Psoas muscle (tissue), 8 donors: Measurements from ENCODE around the gene VDR. TPM values are rescaled to one million over a fixed set of nuclear protein-coding genes. Genes with fewer than 3 reads are reported as not detected.

Experiments
- ATAC-seq, 4 donors: fragments of 200-7000 bp; cut with Tn5 transposase; one replicate each; pipeline ENCODE4 v1.9.1; 2020; ENCODE audit warnings: moderate library complexity in 3 of 4, mild to moderate bottlenecking in 2 of 4
- DNase-seq, 2 donors: peaks; one replicate each; pipeline ENCODE4 v3.0.0-alpha.2; 2020
- H3K27ac ChIP-seq: fragments of 200-600 bp; one replicate; pipeline ENCODE4 v1.8.0; 2022
- H3K27me3 ChIP-seq, 3 donors: fragments of 200-600 bp in 1 of 3; one replicate each; pipeline versions ENCODE4 v1.6.1 to v1.8.0; 2013 to 2022; ENCODE audit warnings: low read length in 2 of 3, mild to moderate bottlenecking in 2 of 3, moderate library complexity in 1 of 3; ENCODE audit not compliant: insufficient read depth in 3 of 3
- H3K36me3 ChIP-seq, 2 donors: fragments of 200-600 bp in 1 of 2; one replicate each; pipeline versions ENCODE4 v1.6.1 to v1.8.0; 2013 to 2022; ENCODE audit warnings: low read depth in 1 of 2, mild to moderate bottlenecking in 1 of 2, moderate library complexity in 1 of 2; ENCODE audit not compliant: insufficient read depth in 1 of 2
- H3K4me1 ChIP-seq: fragments of 200-600 bp; one replicate; pipeline ENCODE4 v1.8.0; 2022
- H3K4me3 ChIP-seq: fragments of 200-600 bp; one replicate; pipeline ENCODE4 v1.8.0; 2022; ENCODE audit warnings: mild to moderate bottlenecking
- H3K9me3 ChIP-seq: fragments of 200-600 bp; one replicate; pipeline ENCODE4 v1.8.0; 2022
- WGBS, 3 donors: extraction: QIAGEN DNeasy Blood & Tissue Kit; methylation state at CpG; one replicate each; pipeline versions ENCODE4 v1.1.6 to v1.1.7; 2013; 5-methylcytosine and 5-hydroxymethylcytosine counted together
- intact Hi-C, 2 donors: fragments of 100-400 bp; cut with DNase I; formaldehyde crosslinking; loops; one replicate each; pipeline versions ENCODE4 v1.11.0 to v1.14.2; 2022
- polyA plus RNA-seq, 3 donors: library from polyadenylated mRNA; stranded (reverse); fragments of 200-250 nt; gene quantifications; one replicate each; pipeline ENCODE4 v1.2.3, GENCODE V29; 2013
- total RNA-seq, 4 donors: library from RNA; stranded (reverse); fragmentation: NEBNext Ultra II Directional in 2 of 4; extraction: Animal tissue kit (Norgen Biotek cat#: 25700) in 2 of 4; gene quantifications; one replicate each; pipeline versions ENCODE4 v1.2.1 to v1.2.4, GENCODE V29; 2021 to 2023
- TF ChIP-seq, protein P1 (sequence below): fragments of 200-600 bp; IDR thresholded peaks from one replicate; pipeline ENCODE4 v1.8.0; 2022; ENCODE audit warnings: antibody characterized with exemption
- donor health status: healthy with polysubstance abuse.
- donor health status: DM: no; HTN: no; CAD: no; lungs with moderate emphysema.
- donor health status: Bipolar disorder and iron deficiency.
- donor health status: healthy.
- donor health status: DM: yes; HTN: yes; CAD: no.
- donor health status: DM: no; HTN: no; CAD: no.
- donor health status: DM: no; HTN: no; CAD: no.
- donor health status: DM: yes; HTN: yes; CAD: no.

The VDR gene
- total and polyA plus RNA-seq, 7 donors, result 0.62 to 6.1 (median 3.0) TPM

DNA sequence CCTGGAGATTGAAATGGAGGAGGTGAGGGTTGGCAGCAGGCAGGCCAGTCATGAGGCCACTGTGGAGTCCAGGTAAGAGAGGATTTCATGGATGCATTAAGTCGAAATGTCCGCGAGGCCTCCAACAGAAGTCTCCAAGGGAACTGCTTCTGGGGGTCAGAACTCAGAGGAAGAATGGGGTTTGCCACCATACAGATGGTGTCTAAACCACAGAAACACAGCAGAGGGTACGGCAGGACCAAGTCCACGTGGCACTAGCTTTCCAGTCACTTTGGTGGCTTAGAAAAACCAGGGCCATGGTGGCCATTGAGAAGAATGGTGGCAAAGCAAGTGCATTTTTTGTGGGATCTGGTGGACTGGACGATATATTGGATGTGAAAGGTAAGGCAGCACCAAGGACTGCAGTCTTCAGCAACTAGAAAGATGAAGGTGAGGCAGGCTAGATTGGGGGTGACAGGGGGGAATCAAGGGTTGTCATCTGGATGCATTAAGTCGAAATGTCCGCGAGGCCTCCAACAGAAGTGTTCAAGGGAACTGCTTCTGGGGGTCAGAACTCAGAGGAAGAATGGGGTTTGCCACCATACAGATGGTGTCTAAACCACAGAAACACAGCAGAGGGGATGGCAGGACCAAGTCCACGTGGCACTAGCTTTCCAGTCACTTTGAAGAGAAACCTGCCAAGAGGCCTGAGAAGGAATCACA is 36.1 kb upstream of the VDR start:
- Histone ChIP-seq H3K27ac (no peak overlapping the region), H3K4me3 (no peak overlapping the region), H3K36me3 (no peaks in the 10 kb centered on the region), H3K4me1 (no peaks in the 10 kb centered on the region), H3K27me3 (peaks cover 0 to 16% (median 4%) of the 10 kb centered on the region in 3 donors), H3K9me3 (no peaks in the 10 kb centered on the region)
- TF ChIP-seq, protein P1, sequence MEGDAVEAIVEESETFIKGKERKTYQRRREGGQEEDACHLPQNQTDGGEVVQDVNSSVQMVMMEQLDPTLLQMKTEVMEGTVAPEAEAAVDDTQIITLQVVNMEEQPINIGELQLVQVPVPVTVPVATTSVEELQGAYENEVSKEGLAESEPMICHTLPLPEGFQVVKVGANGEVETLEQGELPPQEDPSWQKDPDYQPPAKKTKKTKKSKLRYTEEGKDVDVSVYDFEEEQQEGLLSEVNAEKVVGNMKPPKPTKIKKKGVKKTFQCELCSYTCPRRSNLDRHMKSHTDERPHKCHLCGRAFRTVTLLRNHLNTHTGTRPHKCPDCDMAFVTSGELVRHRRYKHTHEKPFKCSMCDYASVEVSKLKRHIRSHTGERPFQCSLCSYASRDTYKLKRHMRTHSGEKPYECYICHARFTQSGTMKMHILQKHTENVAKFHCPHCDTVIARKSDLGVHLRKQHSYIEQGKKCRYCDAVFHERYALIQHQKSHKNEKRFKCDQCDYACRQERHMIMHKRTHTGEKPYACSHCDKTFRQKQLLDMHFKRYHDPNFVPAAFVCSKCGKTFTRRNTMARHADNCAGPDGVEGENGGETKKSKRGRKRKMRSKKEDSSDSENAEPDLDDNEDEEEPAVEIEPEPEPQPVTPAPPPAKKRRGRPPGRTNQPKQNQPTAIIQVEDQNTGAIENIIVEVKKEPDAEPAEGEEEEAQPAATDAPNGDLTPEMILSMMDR, result no peak
- 92 to 96% (median 95%) methylated on average over 10 of the region's 10 CpGs for whole genome bisulfite sequencing, 3 donors
- DNase-seq (no peak), ATAC-seq (no peak)
- intact Hi-C loops, result loop anchor here in 1 of 2 donors (5.0 kb wide), 1 partner anchor 226 kb away; no protein-coding TSS in a partner anchor

DNA sequence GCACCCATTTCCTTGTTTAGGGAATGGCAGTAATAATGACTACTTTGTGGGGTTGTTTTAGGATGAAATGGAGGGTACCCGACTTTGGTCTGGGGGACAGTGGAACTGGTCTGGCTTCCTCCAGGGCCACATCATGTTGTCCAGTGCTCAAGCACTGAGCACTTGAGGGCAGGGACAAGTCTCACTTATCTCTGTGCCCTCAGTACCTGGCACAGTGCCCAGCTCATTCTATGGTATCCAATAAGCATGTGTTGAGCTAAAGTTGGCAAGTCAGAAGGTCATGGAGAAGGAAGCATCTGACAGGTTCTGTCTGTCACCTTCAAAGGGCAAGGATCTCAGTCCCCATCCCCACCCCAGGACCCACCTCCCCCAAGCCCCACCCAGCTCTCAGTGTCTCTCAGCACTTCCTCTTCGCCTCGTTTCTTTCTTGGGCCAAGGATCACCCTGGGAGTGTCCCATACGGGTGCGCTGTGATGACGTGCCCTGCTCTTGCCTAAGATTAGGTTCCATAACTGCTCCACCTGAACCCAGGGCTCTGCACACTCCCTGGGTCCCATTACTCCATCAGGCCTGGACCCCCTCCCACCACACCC is 34.3 kb upstream of the VDR start:
- Histone ChIP-seq H3K4me1 (no peaks in the 10 kb centered on the region), H3K27me3 (peaks cover 0 to 16% (median 4%) of the 10 kb centered on the region in 3 donors), H3K36me3 (no peaks in the 10 kb centered on the region), H3K27ac (no peak overlapping the region), H3K4me3 (no peak overlapping the region), H3K9me3 (no peaks in the 10 kb centered on the region)
- no peak for DNase-seq
- intact Hi-C loops, result no loop called here
- 86 to 91% (median 86%) methylated on average over 6 of the region's 6 CpGs for WGBS, 3 donors
- TF ChIP-seq, protein P1, result no peak
- no peak for ATAC-seq

DNA sequence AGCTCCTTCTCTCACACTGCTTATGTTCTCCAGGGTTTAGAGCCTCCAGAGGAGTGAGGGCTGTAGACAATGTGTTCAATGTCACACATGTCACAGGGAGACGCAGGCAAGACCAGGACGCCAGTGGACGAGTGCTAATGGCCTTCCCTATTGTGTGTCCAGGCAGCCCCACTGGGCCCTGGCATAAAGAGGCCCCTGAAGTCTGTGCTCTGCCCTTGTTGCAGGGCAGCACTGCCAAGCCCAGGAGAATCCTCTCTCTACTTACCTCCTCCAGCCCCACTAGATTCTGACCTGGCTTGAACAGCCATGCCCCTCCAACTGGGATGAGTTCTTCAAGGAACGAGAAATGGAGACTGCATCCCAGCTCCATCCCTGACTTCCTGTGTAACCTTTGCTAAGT is 33.8 kb upstream of the VDR start:
- no peak for DNase-seq
- TF ChIP-seq, protein P1, result no peak
- H3K9me3 ChIP-seq, result no peaks in the 10 kb centered on the region
- WGBS, 3 donors, result 87 to 95% (median 95%) methylated on average over 4 of the region's 4 CpGs
- H3K27me3 ChIP-seq, result peaks cover 0 to 15% (median 4%) of the 10 kb centered on the region in 3 donors
- H3K4me3 ChIP-seq, result no peak overlapping the region
- H3K27ac ChIP-seq, result no peak overlapping the region
- no peak for ATAC-seq
- no peaks in the 10 kb centered on the region for H3K4me1 ChIP-seq
- H3K36me3 ChIP-seq, result no peaks in the 10 kb centered on the region
- intact Hi-C loops, result no loop called here

DNA sequence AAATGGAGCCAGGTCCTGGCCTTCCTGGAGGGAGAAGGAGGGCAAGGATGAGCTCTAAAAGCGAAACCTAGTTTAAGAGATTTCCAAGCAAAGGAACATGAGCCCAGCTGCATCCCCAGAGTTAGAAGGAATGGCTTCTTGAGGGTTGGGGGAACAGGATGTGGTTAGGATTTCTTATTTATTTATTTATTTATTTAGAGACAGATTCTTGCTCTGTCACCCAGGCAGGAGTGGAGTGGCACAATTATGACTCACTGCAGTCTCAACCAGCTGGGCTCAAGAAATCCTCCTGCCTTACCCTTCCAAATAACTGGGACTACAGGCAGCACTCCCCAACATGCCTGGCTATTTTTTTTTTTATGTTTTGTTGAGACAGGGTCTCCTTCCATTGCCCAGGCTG is 33.3 kb upstream of the VDR start:
- DNase-seq (no peak), ATAC-seq (no peak)
- WGBS, 3 donors, result 94 to 100% (median 98%) methylated on average over 1 of the region's 1 CpG
- intact Hi-C loops, result no loop called here
- TF ChIP-seq, protein P1, result no peak
- Histone ChIP-seq H3K27me3 (peaks cover 0 to 12% (median 4%) of the 10 kb centered on the region in 3 donors), H3K36me3 (no peaks in the 10 kb centered on the region), H3K4me1 (no peaks in the 10 kb centered on the region), H3K4me3 (no peak overlapping the region), H3K27ac (no peak overlapping the region), H3K9me3 (no peaks in the 10 kb centered on the region)
